ENCODE results near the gene SCAI.

Gene SCAI

DNA sequence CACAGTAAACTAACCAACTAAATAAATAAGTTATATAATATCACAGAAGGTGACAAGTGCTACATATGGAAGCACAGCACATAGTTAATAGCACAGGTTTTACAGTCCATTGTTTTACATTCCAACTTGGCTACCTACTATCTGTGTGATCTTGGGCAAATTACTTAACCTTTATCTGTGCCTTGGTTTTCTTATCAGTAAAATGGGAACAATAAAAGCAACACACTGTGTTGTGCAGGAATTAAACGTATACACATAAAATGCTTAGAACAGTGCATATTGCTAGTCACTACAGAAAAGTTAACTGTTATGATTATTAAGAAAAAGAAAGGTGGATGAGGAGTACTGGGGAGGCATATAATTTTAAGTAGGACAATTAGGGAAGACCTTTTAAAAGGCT is 159.6 kb downstream of the SCAI start:
- H3K4ac ChIP-seq (ENCODE audit: low read depth, low read length) = no peak overlapping the region
- no peak overlapping the region for H4K91ac ChIP-seq (ENCODE audit: low read depth, low read length)
- H3K18ac ChIP-seq (ENCODE audit: low read length) = no peak overlapping the region
- no peak overlapping the region for H3K23ac ChIP-seq (ENCODE audit: low read length)
- H3K14ac ChIP-seq (ENCODE audit: low read length) = no peak overlapping the region
- H3K79me1 ChIP-seq (ENCODE audit: low read length) = no peaks in the 10 kb centered on the region
- H3K79me2 ChIP-seq (ENCODE audit: control insufficient read depth, insufficient read depth, low read length, poor library complexity) = no peaks in the 10 kb centered on the region
- H2AK5ac ChIP-seq (ENCODE audit: low read length) = no peak overlapping the region
- no peak overlapping the region for H2BK120ac ChIP-seq (ENCODE audit: insufficient read depth, low read length, poor library complexity)
- H3K4me1 ChIP-seq (ENCODE audit: control insufficient read depth in 1 of 2, insufficient read depth in 2 of 2, low read length in 2 of 2) = no peaks in the 10 kb centered on the region
- H3K9ac ChIP-seq (ENCODE audit: low read length) = no peak overlapping the region
- H4K12ac ChIP-seq (ENCODE audit: low read depth, low read length) = no peak overlapping the region
- no peaks in the 10 kb centered on the region for H3K9me3 ChIP-seq (ENCODE audit: insufficient read depth, low read depth, low read length)
- no peak overlapping the region for H4K8ac ChIP-seq (ENCODE audit: low read depth, low read length)
- H2BK5ac ChIP-seq (ENCODE audit: low read depth, low read length, poor library complexity) = no peak overlapping the region
- H3K4me2 ChIP-seq (ENCODE audit: low read length) = no peak overlapping the region
- H3K27ac ChIP-seq (ENCODE audit: low read depth, low read length) = no peak overlapping the region
- H3K27me3 ChIP-seq (ENCODE audit: insufficient read depth, low read length) = no peaks in the 10 kb centered on the region
- H3K36me3 ChIP-seq (ENCODE audit: control insufficient read depth in 1 of 2, insufficient read depth in 2 of 2, low read length in 2 of 2) = no peaks in the 10 kb centered on the region
- DNase-seq = no peak
- no CpG with 5 or more reads among the region's 1 CpG for WGBS (ENCODE audit: extremely low coverage, insufficient coverage, insufficient read length)
- no peak overlapping the region for H2BK12ac ChIP-seq (ENCODE audit: low read length)
- H3K4me3 ChIP-seq (ENCODE audit: low read depth, low read length) = no peak overlapping the region
- no peak overlapping the region for H2AFZ ChIP-seq (ENCODE audit: insufficient read depth, low read length, poor library complexity)

DNA sequence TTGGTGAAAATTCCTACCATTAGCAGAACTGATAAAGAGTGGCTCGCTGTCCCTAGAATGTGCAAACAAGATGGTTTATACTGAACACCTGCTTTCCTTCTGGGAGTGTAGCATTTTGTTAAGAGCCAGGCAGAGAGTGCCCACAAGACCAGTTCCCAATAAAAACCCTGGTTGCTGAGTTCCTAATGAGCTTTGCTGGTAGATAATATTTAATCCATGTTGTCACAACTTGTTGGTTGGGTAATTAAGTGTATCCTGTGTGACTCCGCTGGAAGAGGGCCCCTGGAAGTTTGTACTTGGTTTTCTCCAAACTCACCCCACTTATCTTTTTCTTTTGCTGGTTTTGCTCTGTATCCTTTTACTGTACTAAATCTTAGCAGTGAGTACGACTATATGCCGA is 162.9 kb downstream of the SCAI start:
- H3K4me3 ChIP-seq (ENCODE audit: low read depth, low read length) = no peak overlapping the region
- H3K27ac ChIP-seq (ENCODE audit: low read depth, low read length) = no peak overlapping the region
- H4K8ac ChIP-seq (ENCODE audit: low read depth, low read length) = no peak overlapping the region
- no peak overlapping the region for H2AFZ ChIP-seq (ENCODE audit: insufficient read depth, low read length, poor library complexity)
- H2BK5ac ChIP-seq (ENCODE audit: low read depth, low read length, poor library complexity) = no peak overlapping the region
- H4K91ac ChIP-seq (ENCODE audit: low read depth, low read length) = no peak overlapping the region
- no peak overlapping the region for H3K23ac ChIP-seq (ENCODE audit: low read length)
- no peak overlapping the region for H2AK5ac ChIP-seq (ENCODE audit: low read length)
- no peak overlapping the region for H3K18ac ChIP-seq (ENCODE audit: low read length)
- DNase-seq = no peak
- no peak overlapping the region for H4K12ac ChIP-seq (ENCODE audit: low read depth, low read length)
- H3K79me2 ChIP-seq (ENCODE audit: control insufficient read depth, insufficient read depth, low read length, poor library complexity) = no peaks in the 10 kb centered on the region
- H3K36me3 ChIP-seq (ENCODE audit: control insufficient read depth in 1 of 2, insufficient read depth in 2 of 2, low read length in 2 of 2) = no peaks in the 10 kb centered on the region
- H3K4ac ChIP-seq (ENCODE audit: low read depth, low read length) = no peak overlapping the region
- H2BK12ac ChIP-seq (ENCODE audit: low read length) = no peak overlapping the region
- no peaks in the 10 kb centered on the region for H3K79me1 ChIP-seq (ENCODE audit: low read length)
- H3K4me2 ChIP-seq (ENCODE audit: low read length) = no peak overlapping the region
- WGBS (ENCODE audit: extremely low coverage, insufficient coverage, insufficient read length) = no CpG with 5 or more reads among the region's 4 CpGs
- no peaks in the 10 kb centered on the region for H3K9me3 ChIP-seq (ENCODE audit: insufficient read depth, low read depth, low read length)
- no peak overlapping the region for H3K9ac ChIP-seq (ENCODE audit: low read length)
- H3K27me3 ChIP-seq (ENCODE audit: insufficient read depth, low read length) = no peaks in the 10 kb centered on the region
- H2BK120ac ChIP-seq (ENCODE audit: insufficient read depth, low read length, poor library complexity) = no peak overlapping the region
- no peaks in the 10 kb centered on the region for H3K4me1 ChIP-seq (ENCODE audit: control insufficient read depth in 1 of 2, insufficient read depth in 2 of 2, low read length in 2 of 2)
- H3K14ac ChIP-seq (ENCODE audit: low read length) = no peak overlapping the region

DNA sequence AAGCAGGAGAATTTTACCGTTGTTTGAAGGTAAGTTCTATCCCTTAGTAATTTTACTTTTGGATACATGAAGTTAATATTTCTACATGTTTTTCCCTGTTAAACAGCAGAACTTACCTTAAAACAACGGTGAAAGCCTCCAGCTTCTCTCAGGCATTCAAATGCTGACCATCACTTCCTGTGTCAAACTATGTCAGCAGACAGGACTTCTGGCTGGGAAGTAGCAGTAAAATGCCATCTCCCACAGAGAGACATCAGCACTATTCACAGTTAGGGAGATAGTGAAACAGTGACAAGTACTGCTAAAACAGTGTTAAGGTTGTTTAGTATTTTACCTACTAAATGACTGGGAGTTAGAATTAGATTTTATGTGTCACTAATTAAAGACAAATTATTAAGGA is 168.2 kb downstream of the SCAI start:
- Histone ChIP-seq H3K4me2 (ENCODE audit: low read length) (no peak overlapping the region), H3K79me1 (ENCODE audit: low read length) (no peaks in the 10 kb centered on the region), H2BK120ac (ENCODE audit: insufficient read depth, low read length, poor library complexity) (no peak overlapping the region), H2BK12ac (ENCODE audit: low read length) (no peak overlapping the region), H3K4ac (ENCODE audit: low read depth, low read length) (no peak overlapping the region), H2BK5ac (ENCODE audit: low read depth, low read length, poor library complexity) (no peak overlapping the region), H2AFZ (ENCODE audit: insufficient read depth, low read length, poor library complexity) (no peak overlapping the region), H3K9ac (ENCODE audit: low read length) (no peak overlapping the region), H3K18ac (ENCODE audit: low read length) (no peak overlapping the region), H3K27me3 (ENCODE audit: insufficient read depth, low read length) (no peaks in the 10 kb centered on the region), H3K27ac (ENCODE audit: low read depth, low read length) (no peak overlapping the region), H3K23ac (ENCODE audit: low read length) (no peak overlapping the region), H3K79me2 (ENCODE audit: control insufficient read depth, insufficient read depth, low read length, poor library complexity) (no peaks in the 10 kb centered on the region), H2AK5ac (ENCODE audit: low read length) (no peak overlapping the region), H4K12ac (ENCODE audit: low read depth, low read length) (no peak overlapping the region), H4K91ac (ENCODE audit: low read depth, low read length) (no peak overlapping the region), H3K36me3 (ENCODE audit: control insufficient read depth in 1 of 2, insufficient read depth in 2 of 2, low read length in 2 of 2) (peaks cover 0 to 2% of the 10 kb centered on the region in 2 experiments), H3K14ac (ENCODE audit: low read length) (no peak overlapping the region), H3K4me3 (ENCODE audit: low read depth, low read length) (no peak overlapping the region), H3K9me3 (ENCODE audit: insufficient read depth, low read depth, low read length) (no peaks in the 10 kb centered on the region), H4K8ac (ENCODE audit: low read depth, low read length) (no peak overlapping the region), H3K4me1 (ENCODE audit: control insufficient read depth in 1 of 2, insufficient read depth in 2 of 2, low read length in 2 of 2) (no peaks in the 10 kb centered on the region)
- WGBS (ENCODE audit: extremely low coverage, insufficient coverage, insufficient read length) = no CpG with 5 or more reads among the region's 2 CpGs
- DNase-seq = no peak

DNA sequence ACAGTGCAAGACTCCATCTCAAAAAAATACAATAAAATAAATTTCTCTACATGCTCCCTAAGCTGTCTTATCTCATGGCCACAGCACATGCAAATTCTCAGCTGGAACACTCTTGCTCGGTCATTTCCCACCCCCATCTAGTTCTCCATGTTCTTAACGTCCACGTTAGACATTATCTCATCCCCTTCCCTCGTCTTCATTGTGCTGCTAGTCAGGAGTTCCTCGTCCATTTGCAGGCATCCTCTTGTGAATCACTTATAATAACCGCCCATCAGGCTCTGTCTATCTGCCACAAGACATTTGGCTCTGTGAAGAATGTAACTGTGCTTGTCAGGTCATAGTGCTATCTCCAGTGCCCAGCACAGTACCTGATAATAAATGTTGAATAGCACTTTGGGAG is 169.5 kb downstream of the SCAI start:
- H3K4ac ChIP-seq (ENCODE audit: low read depth, low read length) = no peak overlapping the region
- no peak overlapping the region for H4K8ac ChIP-seq (ENCODE audit: low read depth, low read length)
- H3K27me3 ChIP-seq (ENCODE audit: insufficient read depth, low read length) = no peaks in the 10 kb centered on the region
- no peak overlapping the region for H3K4me2 ChIP-seq (ENCODE audit: low read length)
- DNase-seq = no peak
- H2BK5ac ChIP-seq (ENCODE audit: low read depth, low read length, poor library complexity) = no peak overlapping the region
- H2BK120ac ChIP-seq (ENCODE audit: insufficient read depth, low read length, poor library complexity) = no peak overlapping the region
- no peak overlapping the region for H3K9ac ChIP-seq (ENCODE audit: low read length)
- no peak overlapping the region for H2AFZ ChIP-seq (ENCODE audit: insufficient read depth, low read length, poor library complexity)
- H3K79me1 ChIP-seq (ENCODE audit: low read length) = no peaks in the 10 kb centered on the region
- no CpG with 5 or more reads among the region's 6 CpGs for WGBS (ENCODE audit: extremely low coverage, insufficient coverage, insufficient read length)
- no peaks in the 10 kb centered on the region for H3K9me3 ChIP-seq (ENCODE audit: insufficient read depth, low read depth, low read length)
- no peak overlapping the region for H2BK12ac ChIP-seq (ENCODE audit: low read length)
- no peak overlapping the region for H3K27ac ChIP-seq (ENCODE audit: low read depth, low read length)
- H3K79me2 ChIP-seq (ENCODE audit: control insufficient read depth, insufficient read depth, low read length, poor library complexity) = no peaks in the 10 kb centered on the region
- H4K12ac ChIP-seq (ENCODE audit: low read depth, low read length) = no peak overlapping the region
- H3K4me1 ChIP-seq (ENCODE audit: control insufficient read depth in 1 of 2, insufficient read depth in 2 of 2, low read length in 2 of 2) = no peaks in the 10 kb centered on the region
- H2AK5ac ChIP-seq (ENCODE audit: low read length) = no peak overlapping the region
- no peak overlapping the region for H4K91ac ChIP-seq (ENCODE audit: low read depth, low read length)
- H3K4me3 ChIP-seq (ENCODE audit: low read depth, low read length) = no peak overlapping the region
- H3K14ac ChIP-seq (ENCODE audit: low read length) = no peak overlapping the region
- H3K23ac ChIP-seq (ENCODE audit: low read length) = no peak overlapping the region
- peaks cover 0 to 2% of the 10 kb centered on the region in 2 experiments for H3K36me3 ChIP-seq (ENCODE audit: control insufficient read depth in 1 of 2, insufficient read depth in 2 of 2, low read length in 2 of 2)
- H3K18ac ChIP-seq (ENCODE audit: low read length) = no peak overlapping the region

Measured in trophoblast cell (in vitro differentiated cells and primary cell).